Non-pigmented ciliary epithelial cell (primary cell): ENCODE measurements around the gene POLL.

Experiments
- DNase-seq: peaks from one replicate; pipeline ENCODE4 v3.0.0-alpha.2; 2010; ENCODE audit warnings: low read depth

The POLL gene

GRCh38 chr10:101560298-101561067, 27.6 kb downstream of the POLL start:
- no peak for DNase-seq

- DNase-seq = no peak
Measured at GRCh38 chr10:101559596-101560297, 28.3 kb downstream of the POLL start.

GRCh38 chr10:101558671-101559595, 29.1 kb downstream of the POLL start:
- no peak for DNase-seq

GRCh38 chr10:101558204-101558603, 29.9 kb downstream of the POLL start:
- DNase-seq = no peak

GRCh38 chr10:101557541-101557940, 30.5 kb downstream of the POLL start:
- no peak for DNase-seq

- DNase-seq = no peak
Measured at GRCh38 chr10:101552442-101552841, 35.6 kb downstream of the POLL start.

GRCh38 chr10:101550965-101551364, 37.1 kb downstream of the POLL start:
- no peak for DNase-seq

GRCh38 chr10:101545898-101546297, 42.2 kb downstream of the POLL start:
- DNase-seq = no peak

GRCh38 chr10:101538446-101538845, 49.6 kb downstream of the POLL start:
- DNase-seq = no peak

- DNase-seq = no peak
Measured at GRCh38 chr10:101536800-101537199, 51.3 kb downstream of the POLL start.

- DNase-seq = no peak
Measured at GRCh38 chr10:101535949-101536348, 52.1 kb downstream of the POLL start.

- DNase-seq = no peak
Measured at GRCh38 chr10:101529725-101530553, 58.1 kb downstream of the POLL start.

GRCh38 chr10:101529207-101529606, 58.9 kb downstream of the POLL start:
- no peak for DNase-seq
